Choroid plexus epithelial cell (primary cell): ENCODE data around the gene PEA15.

Experiments used
- DNase-seq: peaks from one replicate; pipeline ENCODE4 v3.0.0-alpha.2; 2010; ENCODE audit warnings: low read depth
- H3K4me3 ChIP-seq: 2 replicates; pipeline ENCODE4 v1.5.1; 2011; ENCODE audit warnings: low read depth, mild to moderate bottlenecking, control low read depth, low read length, moderate library complexity
- TF ChIP-seq, protein P1 (sequence below): conservative IDR thresholded peaks from 2 replicates; pipeline ENCODE4 v1.5.1; 2011; ENCODE audit warnings: low read depth, mild to moderate bottlenecking, control low read depth, inconsistent platforms, low read length, moderate library complexity

Gene PEA15

DNA sequence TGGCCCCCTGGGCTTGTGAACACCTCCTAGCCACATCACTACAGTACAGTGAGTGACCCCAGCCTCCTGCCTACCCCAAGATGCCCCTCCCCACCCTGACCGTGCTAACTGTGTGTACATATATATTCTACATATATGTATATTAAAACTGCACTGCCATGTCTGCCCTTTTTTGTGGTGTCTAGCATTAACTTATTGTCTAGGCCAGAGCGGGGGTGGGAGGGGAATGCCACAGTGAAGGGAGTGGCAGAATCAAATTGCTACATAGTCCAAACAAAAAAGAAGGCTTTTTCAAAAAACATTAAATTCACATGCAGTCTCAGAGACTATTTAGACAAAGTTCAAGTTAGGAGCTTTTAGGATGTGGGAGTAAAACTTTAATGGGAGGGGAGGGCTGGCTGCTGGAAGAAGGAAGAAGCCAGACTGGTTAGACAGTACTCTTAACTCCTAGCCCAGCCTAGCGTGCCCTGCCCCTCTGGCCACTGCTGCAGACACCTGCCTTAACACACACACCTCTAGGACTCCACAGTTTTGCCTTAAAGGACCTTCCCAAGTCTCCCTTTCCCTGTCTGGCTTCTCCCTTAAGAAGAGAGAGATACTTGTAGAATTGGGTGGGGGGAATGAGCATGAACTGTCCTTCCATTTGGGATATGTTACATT is 9.4 kb downstream of the PEA15 start:
- H3K4me3 ChIP-seq, result no peak overlapping the region
- no peak for DNase-seq
- TF ChIP-seq, protein P1, sequence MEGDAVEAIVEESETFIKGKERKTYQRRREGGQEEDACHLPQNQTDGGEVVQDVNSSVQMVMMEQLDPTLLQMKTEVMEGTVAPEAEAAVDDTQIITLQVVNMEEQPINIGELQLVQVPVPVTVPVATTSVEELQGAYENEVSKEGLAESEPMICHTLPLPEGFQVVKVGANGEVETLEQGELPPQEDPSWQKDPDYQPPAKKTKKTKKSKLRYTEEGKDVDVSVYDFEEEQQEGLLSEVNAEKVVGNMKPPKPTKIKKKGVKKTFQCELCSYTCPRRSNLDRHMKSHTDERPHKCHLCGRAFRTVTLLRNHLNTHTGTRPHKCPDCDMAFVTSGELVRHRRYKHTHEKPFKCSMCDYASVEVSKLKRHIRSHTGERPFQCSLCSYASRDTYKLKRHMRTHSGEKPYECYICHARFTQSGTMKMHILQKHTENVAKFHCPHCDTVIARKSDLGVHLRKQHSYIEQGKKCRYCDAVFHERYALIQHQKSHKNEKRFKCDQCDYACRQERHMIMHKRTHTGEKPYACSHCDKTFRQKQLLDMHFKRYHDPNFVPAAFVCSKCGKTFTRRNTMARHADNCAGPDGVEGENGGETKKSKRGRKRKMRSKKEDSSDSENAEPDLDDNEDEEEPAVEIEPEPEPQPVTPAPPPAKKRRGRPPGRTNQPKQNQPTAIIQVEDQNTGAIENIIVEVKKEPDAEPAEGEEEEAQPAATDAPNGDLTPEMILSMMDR, result no peak

DNA sequence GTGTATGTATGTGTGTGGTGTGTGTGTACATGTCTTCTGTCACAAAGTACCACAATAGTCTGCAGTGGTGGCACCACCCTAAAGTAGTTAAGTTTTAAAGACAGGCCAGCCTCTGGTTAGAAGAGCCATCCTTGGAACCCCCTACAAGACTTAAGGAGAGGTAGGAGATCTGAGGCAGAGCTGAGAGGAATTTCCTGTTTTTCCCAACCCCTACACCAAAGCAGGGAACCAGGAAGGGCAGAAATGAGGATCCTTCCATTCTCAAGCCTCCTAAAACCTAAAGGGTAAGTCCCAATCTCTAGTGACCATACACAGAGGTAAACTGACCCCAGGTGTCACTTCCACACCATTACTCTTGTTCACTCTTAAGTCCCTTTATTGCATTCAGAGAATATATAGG is 11.1 kb downstream of the PEA15 start:
- no peak for DNase-seq
- TF ChIP-seq, protein P1, result no peak
- no peak overlapping the region for H3K4me3 ChIP-seq

DNA sequence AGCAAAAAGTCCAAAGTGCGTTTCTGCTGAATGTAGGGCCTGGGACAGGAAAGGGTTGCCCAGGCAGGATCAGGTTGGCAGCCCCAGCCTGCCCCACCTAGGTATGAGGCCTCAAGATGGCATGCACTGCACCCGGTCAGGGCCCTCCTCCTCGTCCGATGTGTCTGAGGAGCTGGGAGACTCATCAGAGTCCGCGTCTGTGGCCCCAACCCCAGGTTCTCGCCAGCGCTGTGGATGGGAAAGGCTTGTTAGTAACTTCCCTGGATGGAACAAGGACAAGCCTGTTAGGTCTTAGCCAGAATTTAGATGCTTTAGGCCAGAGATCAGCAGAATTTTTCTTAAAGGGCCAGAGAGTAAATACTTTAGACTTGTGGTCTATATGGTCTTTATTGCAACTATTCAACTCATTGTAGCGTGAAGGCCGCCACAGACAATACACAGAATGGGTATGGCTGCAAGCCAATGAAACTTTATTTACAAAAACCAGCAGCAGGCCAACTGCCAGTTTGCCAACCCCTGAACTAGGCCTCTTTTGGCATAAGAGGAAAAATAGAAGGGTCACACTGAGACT is 12.4 kb downstream of the PEA15 start:
- DNase-seq, result no peak
- H3K4me3 ChIP-seq, result no peak overlapping the region
- TF ChIP-seq, protein P1, result no peak

DNA sequence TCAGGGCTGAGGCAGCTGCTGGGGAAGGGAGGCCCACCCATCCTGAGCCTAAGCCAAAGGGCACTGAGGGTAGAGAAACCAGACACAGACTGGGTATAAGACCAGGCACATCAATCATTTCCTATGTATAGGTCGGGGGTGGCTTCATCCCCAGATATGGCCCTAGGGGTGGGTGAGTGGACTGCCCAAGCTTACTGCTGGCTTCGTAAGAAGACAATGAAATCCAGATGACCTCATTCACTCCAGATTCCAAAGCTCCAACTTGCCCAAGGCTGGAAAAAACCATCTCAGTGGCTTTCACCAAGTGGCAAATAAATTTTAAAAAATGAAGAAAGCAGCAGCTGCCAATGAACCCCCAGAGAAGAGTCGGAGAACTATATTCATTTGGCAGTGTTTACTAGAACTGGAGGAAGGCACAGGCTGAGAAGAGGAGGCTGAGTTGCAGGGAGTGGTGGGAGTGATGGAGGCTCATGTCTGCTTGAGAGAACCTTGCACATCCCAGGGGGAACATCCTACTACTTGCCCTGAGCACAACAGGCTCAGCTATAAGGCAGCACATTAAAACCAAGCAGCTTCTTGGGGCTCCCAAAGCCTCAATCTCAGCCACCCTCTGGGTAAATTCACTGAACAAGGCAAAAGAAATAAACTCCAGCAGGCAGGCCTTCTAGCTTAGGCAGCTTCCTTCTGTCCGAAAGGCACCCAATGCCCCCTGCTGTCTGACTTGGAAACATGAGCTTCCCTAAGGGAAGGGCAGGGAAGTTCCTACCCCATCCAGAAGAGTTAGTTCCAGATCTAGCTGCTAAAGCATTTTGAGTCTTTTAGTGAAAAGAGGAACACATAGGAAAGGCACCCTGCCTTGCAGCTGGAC is 14.1 kb downstream of the PEA15 start:
- peak; percentile 82 for DNase-seq
- H3K4me3 ChIP-seq, result no peak overlapping the region
- TF ChIP-seq, protein P1, result peak; percentile 73

DNA sequence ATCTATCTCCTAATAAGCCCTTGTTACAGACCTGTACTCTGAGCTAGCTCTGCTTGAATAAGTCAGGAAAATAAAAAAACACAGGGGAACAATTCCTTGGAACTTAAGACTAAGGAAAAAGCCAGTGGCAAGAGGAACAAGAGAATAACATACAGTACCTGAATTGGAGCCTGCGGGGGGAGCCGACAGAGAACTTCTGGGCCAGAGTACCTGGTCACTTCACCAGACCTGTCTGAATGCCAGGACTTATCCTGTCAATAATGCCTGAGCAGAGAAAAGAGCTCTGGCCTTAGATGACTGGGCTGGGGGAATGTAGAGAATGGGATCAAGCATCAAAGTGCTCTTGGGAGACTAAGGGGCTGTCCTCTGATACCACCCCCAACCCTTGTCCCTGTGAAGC is 15.1 kb downstream of the PEA15 start:
- no peak overlapping the region for H3K4me3 ChIP-seq
- TF ChIP-seq, protein P1, result no peak
- DNase-seq, result no peak

DNA sequence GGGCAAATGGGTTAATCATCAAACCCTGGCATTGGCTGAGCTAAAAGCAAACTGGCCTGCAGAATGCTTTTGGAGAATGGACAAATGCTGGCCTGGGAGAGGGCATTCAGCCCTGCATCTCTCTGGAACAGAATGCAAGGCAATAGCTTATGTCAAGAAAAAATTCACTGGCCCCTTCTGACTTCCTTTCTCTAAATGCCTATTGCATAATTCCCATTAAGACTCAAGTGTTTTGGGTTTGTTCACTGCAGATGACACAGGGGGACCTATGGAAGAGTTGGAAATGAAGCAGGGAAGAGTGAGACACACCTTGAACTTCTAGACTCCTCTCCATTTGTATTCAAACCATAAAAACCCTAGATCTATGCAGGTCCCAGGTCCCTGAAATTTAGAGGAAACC is 15.9 kb downstream of the PEA15 start:
- DNase-seq, result no peak
- no peak overlapping the region for H3K4me3 ChIP-seq
- TF ChIP-seq, protein P1, result no peak
